Measurements from ENCODE around the gene PARVA. TPM values are rescaled to one million over a fixed set of nuclear protein-coding genes. Genes with fewer than 3 reads are reported as not detected.

The PARVA gene
- total RNA-seq, 1 experiment from 2014 or later = 10.4 TPM

- no peak for TF ChIP-seq ZNF425 (CRISPR knock-in tag; conservative IDR thresholded peaks at IDR 0.05)
- 0 out of 2 replicates have a peak, but pooled peaks have one; percentile 26 for TF ChIP-seq ZNF317 (CRISPR knock-in tag; IDR thresholded peaks at IDR 0.05; ENCODE audit: borderline replicate concordance, low read depth)
These were observed at the start of gene PARVA (continued) for GRCh38 chr11:12377106-12377823.

- H3K4me3 Mint-ChIP-seq = no peak overlapping the region
- H3K27me3 Mint-ChIP-seq (ENCODE audit: low read depth) = no peaks in the 10 kb centered on the region; the same call in 1 of the 2 replicates
- peaks cover 14% of the 10 kb centered on the region for H3K9me3 Mint-ChIP-seq
- ATAC-seq = no peak
- no peaks in the 10 kb centered on the region for H3K36me3 Mint-ChIP-seq
- DNase-seq (ENCODE audit: low spot score) = no peak
- ChIA-PET CTCF (interaction anchor here (4.0 kb wide), 1 partner anchor 39 kb away, joined by 101 read pairs; no protein-coding TSS in a partner anchor), POLR2A (no interaction called here)
- H3K4me1 Mint-ChIP-seq = peaks cover 12% of the 10 kb centered on the region
- TF ChIP-seq JUN (CRISPR knock-in tag; IDR thresholded peaks at IDR 0.05) = no peak
- no peak for TF ChIP-seq ZNF423 (CRISPR knock-in tag; IDR thresholded peaks at IDR 0.05)
- TF ChIP-seq USF1 (CRISPR knock-in tag; IDR thresholded peaks at IDR 0.05) = no peak
- no peak for TF ChIP-seq CREM (CRISPR knock-in tag; IDR thresholded peaks at IDR 0.05)
- TF ChIP-seq USF2 (CRISPR knock-in tag; IDR thresholded peaks at IDR 0.05) = no peak
- H3K27ac Mint-ChIP-seq = no peak overlapping the region
These were observed 48.2 kb upstream of the PARVA start for GRCh38 chr11:12329169-12329568.

GRCh38 chr11:12329797-12330196 lies 47.6 kb upstream of the PARVA start:
- no peak overlapping the region for H3K4me3 Mint-ChIP-seq
- POLR2A ChIA-PET = interaction anchor here (0.7 to 1.1 kb wide), 2 partner anchors 48 to 854 kb away, joined by 3 to 5 read pairs; partner anchors contain the start of gene PARVA
- H3K27me3 Mint-ChIP-seq (ENCODE audit: low read depth) = no peaks in the 10 kb centered on the region; the same call in 1 of the 2 replicates
- peaks cover 14% of the 10 kb centered on the region for H3K9me3 Mint-ChIP-seq
- ATAC-seq (no peak), DNase-seq (ENCODE audit: low spot score) (no peak)
- H3K27ac Mint-ChIP-seq = no peak overlapping the region
- CTCF ChIA-PET = interaction anchor here (0.7 to 4.0 kb wide), 16 partner anchors 32 to 816 kb away, joined by 3 to 101 read pairs (median 12); partner anchors contain the start of gene PARVA
- H3K36me3 Mint-ChIP-seq = no peaks in the 10 kb centered on the region
- peaks cover 12% of the 10 kb centered on the region for H3K4me1 Mint-ChIP-seq
- TF ChIP-seq HMGA2 (CRISPR knock-in tag; IDR thresholded peaks at IDR 0.05) (no peak), AR (CRISPR knock-in tag; IDR thresholded peaks at IDR 0.05) (no peak), ATF6 (CRISPR knock-in tag; IDR thresholded peaks at IDR 0.05) (no peak)

Measured in WTC11 (cell line).